Tibial nerve (tissue), 4 donors: Measurements from ENCODE around the gene TMEM269. TPM values are rescaled to one million over a fixed set of nuclear protein-coding genes. Genes with fewer than 3 reads are reported as not detected.
A peak's percentile ranks its signal among the peaks of the same experiment; 100 is the strongest.

Source experiments
- DNase-seq, 2 donors: peaks; one replicate each; pipeline ENCODE4 v3.0.0-alpha.2; 2019; ENCODE audit warnings: low spot score in 2 of 2
- H3K27ac ChIP-seq, 4 donors: fragments of 200-600 bp; sonication (generic) in 3 of 4; one replicate each; pipeline ENCODE4 v1.5.1; 2017 to 2019; ENCODE audit warnings: mild to moderate bottlenecking in 1 of 4
- H3K27me3 ChIP-seq, 2 donors: fragments of 200-600 bp; sonication (generic) in 1 of 2; one replicate each; pipeline versions ENCODE4 v1.5.1 to v1.6.0; 2017 to 2019
- H3K36me3 ChIP-seq, 3 donors: fragments of 200-600 bp; sonication (generic); one replicate each; pipeline ENCODE4 v1.5.1; 2018 to 2019
- H3K4me1 ChIP-seq, 4 donors: fragments of 200-600 bp; sonication (generic) in 3 of 4; one replicate each; pipeline ENCODE4 v1.5.1; 2017 to 2019
- H3K4me3 ChIP-seq, 4 donors: fragments of 200-600 bp; sonication (generic) in 3 of 4; one replicate each; pipeline ENCODE4 v1.5.1; 2017 to 2019; ENCODE audit warnings: mild to moderate bottlenecking in 1 of 4, moderate library complexity in 1 of 4
- H3K9me3 ChIP-seq, 4 donors: fragments of 200-600 bp; sonication (generic) in 3 of 4; one replicate each; pipeline ENCODE4 v1.5.1; 2017 to 2019
- CTCF ChIP-seq, 5 experiments: fragments of 200-600 bp in 3 of 5; fragments of 450-650 bp in 2 of 5; sonication (generic) in 3 of 5; IDR thresholded peaks; one replicate each; pipeline ENCODE4 v1.5.1; 2016 to 2019; ENCODE audit warnings: antibody characterized with exemption in 5 of 5, mild to moderate bottlenecking in 3 of 5, moderate library complexity in 2 of 5
- EP300 ChIP-seq, 2 donors: sonication (generic); formaldehyde crosslinking; IDR thresholded peaks; one replicate each; pipeline ENCODE4 v1.6.1; 2017; ENCODE audit warnings: antibody characterized with exemption in 2 of 2, mild to moderate bottlenecking in 1 of 2
- POLR2A ChIP-seq, 2 donors: fragments of 450-650 bp; IDR thresholded peaks; one replicate each; pipeline ENCODE4 v1.6.1; 2017; ENCODE audit warnings: antibody characterized with exemption in 2 of 2, mild to moderate bottlenecking in 2 of 2, moderate library complexity in 2 of 2
- WGBS, 2 donors: methylation state at CpG; one replicate each; pipeline ENCODE4 v1.1.5; 2018; 5-methylcytosine and 5-hydroxymethylcytosine counted together
- total RNA-seq, 4 donors: library from RNA; depleted of rRNA; stranded (reverse); fragments of >200 nt; gene quantifications; one replicate each; pipeline ENCODE4 v1.1.0, GENCODE V29; 2016

TMEM269 gene
- total RNA-seq, 4 donors from 2014 or later, result 0.21 to 0.30 (median 0.22) TPM; not detected in 1

GRCh38 chr1:42783092-42783491 lies 1.7 kb upstream of the TMEM269 start:
- Histone ChIP-seq H3K27me3 (no peaks in the 10 kb centered on the region), H3K9me3 (no peaks in the 10 kb centered on the region), H3K4me1 (peaks cover 0 to 16% (median 12%) of the 10 kb centered on the region in 4 donors), H3K36me3 (peaks cover 0 to 37% (median 0%) of the 10 kb centered on the region in 3 donors), H3K27ac (no peak overlapping the region), H3K4me3 (no peak overlapping the region)
- TF ChIP-seq EP300 (IDR thresholded peaks at IDR 0.05), result no peak
- no peak for TF ChIP-seq POLR2A (IDR thresholded peaks at IDR 0.05)
- TF ChIP-seq CTCF (IDR thresholded peaks at IDR 0.05), result no peak
- DNase-seq, result no peak
- WGBS, 2 donors, result 95 to 98% methylated on average over 2 of the region's 2 CpGs

DNA sequence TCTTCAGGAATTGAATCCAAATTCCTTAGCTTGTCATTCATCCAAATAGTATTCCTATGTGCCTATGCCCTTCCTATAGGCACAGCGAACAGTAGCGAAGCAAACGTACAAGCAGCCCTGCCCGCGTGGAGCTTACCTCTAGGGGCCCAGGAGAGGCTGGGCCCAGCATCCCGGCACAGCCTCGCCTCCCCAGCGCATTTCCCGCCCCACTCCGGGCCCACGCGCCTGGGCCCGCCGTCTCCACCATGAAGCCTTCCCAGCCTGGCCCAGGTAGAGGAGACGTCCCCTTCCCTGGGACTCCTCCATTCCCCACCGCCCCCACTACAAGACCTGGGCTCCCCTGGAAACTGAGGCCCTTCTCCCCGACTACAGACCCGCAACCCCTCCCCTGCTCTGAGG lies 245 bp upstream of the TMEM269 start:
- TF ChIP-seq POLR2A (IDR thresholded peaks at IDR 0.05) (no peak), CTCF (IDR thresholded peaks at IDR 0.05) (no peak), EP300 (IDR thresholded peaks at IDR 0.05) (no peak)
- H3K36me3 ChIP-seq, result peaks cover 0 to 31% (median 0%) of the 10 kb centered on the region in 3 donors
- no peak for DNase-seq
- peaks cover 0 to 16% (median 12%) of the 10 kb centered on the region in 4 donors for H3K4me1 ChIP-seq
- H3K4me3 ChIP-seq, result peak overlapping the region in 3 of 4 donors; percentile 26 to 52 (median 52)
- no peaks in the 10 kb centered on the region for H3K27me3 ChIP-seq
- 80 to 92% methylated on average over 17 to 18 of the region's 18 CpGs for WGBS, 2 donors
- no peaks in the 10 kb centered on the region for H3K9me3 ChIP-seq
- H3K27ac ChIP-seq, result peak overlapping the region in 2 of 4 donors; percentile 11 to 61

DNA sequence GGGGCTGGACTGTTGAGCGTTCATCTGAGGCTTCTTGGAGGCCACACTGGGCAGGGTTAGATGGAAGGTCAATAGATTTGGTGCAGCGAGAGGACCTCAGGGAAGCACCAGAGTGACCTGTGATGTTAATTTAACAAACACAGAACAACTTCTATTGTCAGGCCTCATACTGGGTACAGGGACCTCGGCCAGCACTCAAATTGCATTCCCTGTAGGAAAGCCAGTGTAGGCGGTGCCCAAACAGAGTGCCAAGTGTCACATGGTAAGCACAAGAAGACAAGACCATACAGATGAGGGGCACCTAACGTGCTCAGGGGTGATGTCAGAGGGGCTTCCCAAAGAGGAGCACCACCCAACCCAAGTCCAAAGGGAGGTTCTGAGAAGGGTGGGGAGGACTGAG lies 1.3 kb downstream of the TMEM269 start:
- no peak for DNase-seq
- Histone ChIP-seq H3K9me3 (no peaks in the 10 kb centered on the region), H3K36me3 (peaks cover 0 to 15% (median 0%) of the 10 kb centered on the region in 3 donors), H3K4me1 (peaks cover 0 to 16% (median 12%) of the 10 kb centered on the region in 4 donors), H3K4me3 (no peak overlapping the region), H3K27ac (no peak overlapping the region), H3K27me3 (no peaks in the 10 kb centered on the region)
- no peak for TF ChIP-seq EP300 (IDR thresholded peaks at IDR 0.05)
- TF ChIP-seq CTCF (IDR thresholded peaks at IDR 0.05), result no peak
- TF ChIP-seq POLR2A (IDR thresholded peaks at IDR 0.05), result no peak
- WGBS, 2 donors, result 77 to 78% methylated on average over 5 of the region's 5 CpGs

GRCh38 chr1:42788021-42788420 lies 3.2 kb downstream of the TMEM269 start:
- Histone ChIP-seq H3K36me3 (peaks cover 0 to under 1% (median 0%) of the 10 kb centered on the region in 3 donors), H3K4me3 (no peak overlapping the region), H3K27ac (no peak overlapping the region), H3K9me3 (no peaks in the 10 kb centered on the region), H3K27me3 (no peaks in the 10 kb centered on the region), H3K4me1 (peaks cover 0 to 16% (median 12%) of the 10 kb centered on the region in 4 donors)
- TF ChIP-seq POLR2A (IDR thresholded peaks at IDR 0.05) (no peak), EP300 (IDR thresholded peaks at IDR 0.05) (no peak), CTCF (IDR thresholded peaks at IDR 0.05) (no peak)
- DNase-seq, result no peak
- 89 to 95% methylated on average over 1 of the region's 1 CpG for WGBS, 2 donors

DNA sequence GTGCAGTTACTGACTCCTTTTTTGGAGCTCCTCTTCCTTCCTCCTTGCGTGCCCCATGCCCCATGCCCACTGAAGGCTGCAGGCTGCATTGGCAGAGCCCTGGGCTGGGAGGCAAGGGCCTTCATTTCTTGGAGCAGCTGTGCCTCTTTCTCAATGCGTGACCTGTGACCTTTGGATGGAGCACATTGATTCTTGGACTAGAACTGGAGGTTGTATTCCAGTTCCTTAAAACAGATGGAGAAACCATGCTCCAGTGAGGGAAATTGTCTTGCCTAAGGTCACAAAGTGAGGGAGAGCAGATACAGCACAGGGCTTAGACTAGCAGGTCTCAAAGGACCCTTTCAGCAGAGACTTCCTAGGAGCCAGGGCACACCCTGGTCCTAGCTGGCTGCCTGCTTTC lies 9.0 kb downstream of the TMEM269 start:
- Histone ChIP-seq H3K9me3 (no peaks in the 10 kb centered on the region), H3K27me3 (no peaks in the 10 kb centered on the region), H3K36me3 (no peaks in the 10 kb centered on the region), H3K4me1 (no peaks in the 10 kb centered on the region), H3K4me3 (no peak overlapping the region), H3K27ac (no peak overlapping the region)
- 78 to 90% methylated on average over 2 of the region's 2 CpGs for WGBS, 2 donors
- DNase-seq, result peak; percentile 38 to 74
- peak in 1 of 2 donors; percentile 50 for TF ChIP-seq EP300 (IDR thresholded peaks at IDR 0.05)
- TF ChIP-seq CTCF (IDR thresholded peaks at IDR 0.05), result no peak
- no peak for TF ChIP-seq POLR2A (IDR thresholded peaks at IDR 0.05)
